GM10266 (cell line): ENCODE measurements around the gene RPTOR.

Experiments used
- DNase-seq: peaks from one replicate; pipeline ENCODE4 v3.0.0; 2012; ENCODE audit errors: extremely low spot score
- CTCF ChIP-seq: IDR thresholded peaks from 2 replicates; pipeline ENCODE4 v1.5.1; 2012; ENCODE audit warnings: mild to moderate bottlenecking, low read depth; ENCODE audit not compliant: control insufficient read depth, insufficient read depth; ENCODE audit errors: missing control alignments

The RPTOR gene

GRCh38 chr17:80516171-80516932 lies 28.3 kb upstream of the RPTOR start:
- no peak for TF ChIP-seq CTCF
- DNase-seq, result no peak

DNA sequence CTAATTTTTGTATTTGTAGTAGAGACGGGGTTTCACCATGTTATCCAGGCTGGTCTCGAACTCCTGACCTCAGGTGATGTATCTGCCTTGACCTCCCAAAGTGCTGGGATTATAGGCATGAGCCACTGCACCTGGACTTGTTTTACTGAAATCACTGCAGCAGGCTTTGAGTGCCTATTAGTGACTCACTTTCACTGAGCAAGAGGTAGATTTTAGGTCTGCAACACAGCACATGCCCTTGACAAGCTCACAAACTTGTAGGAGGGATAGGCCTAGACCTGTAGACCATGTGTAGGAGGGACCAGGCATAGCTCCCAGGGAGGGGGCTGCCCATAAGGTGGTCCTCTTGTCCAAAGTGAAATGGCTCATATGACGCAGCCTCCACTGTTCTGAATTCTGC lies 27.0 kb upstream of the RPTOR start:
- TF ChIP-seq CTCF, result no peak
- DNase-seq, result no peak

- TF ChIP-seq CTCF, result no peak
- DNase-seq, result no peak
Observed at GRCh38 chr17:80518392-80518791, 26.2 kb upstream of the RPTOR start.

DNA sequence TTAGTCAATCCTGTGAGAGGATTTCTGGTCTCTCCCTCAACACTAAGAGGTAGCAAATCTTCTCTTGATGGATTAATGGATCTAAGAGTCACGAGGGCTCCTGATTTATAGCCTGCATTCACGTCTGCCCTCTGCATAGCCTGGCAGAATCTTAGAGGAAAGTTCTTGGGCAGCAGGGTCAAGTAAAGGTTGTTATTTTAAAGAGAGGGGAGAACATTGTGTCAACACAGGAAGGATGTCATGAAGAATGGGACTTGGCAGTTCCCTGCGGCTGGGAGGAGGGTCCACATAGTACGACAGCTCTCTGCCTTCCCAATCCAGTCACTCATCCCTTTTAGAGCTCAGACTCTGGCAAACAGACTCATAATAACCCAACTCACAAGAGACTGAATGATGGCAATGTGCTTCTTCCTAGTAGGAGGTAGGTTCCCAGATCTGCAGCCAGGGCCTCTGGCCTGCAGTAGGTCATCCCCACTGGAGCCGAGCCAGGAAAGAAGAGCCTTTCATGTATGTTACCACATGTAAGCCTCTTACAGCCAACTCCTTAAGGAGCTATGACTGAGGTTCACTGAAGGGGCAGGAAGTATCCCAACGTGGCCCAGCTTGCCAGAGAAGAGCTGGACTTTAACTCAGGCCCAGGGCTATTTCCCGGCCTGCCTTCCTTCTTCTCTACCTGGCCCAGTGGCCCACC lies 25.4 kb upstream of the RPTOR start:
- DNase-seq, result no peak
- TF ChIP-seq CTCF, result no peak

- DNase-seq, result no peak
- TF ChIP-seq CTCF, result no peak
Observed at GRCh38 chr17:80520810-80521455, 23.7 kb upstream of the RPTOR start.

GRCh38 chr17:80523054-80523744 lies 21.4 kb upstream of the RPTOR start:
- DNase-seq, result no peak
- no peak for TF ChIP-seq CTCF
